IMR-90 (cell line): ENCODE results near the gene GFOD2.

Source experiments
- MXI1 ChIP-seq: IDR thresholded peaks from 2 replicates; pipeline ENCODE4 v1.6.1; 2012; ENCODE audit warnings: low read depth, mild to moderate bottlenecking, low read length, moderate library complexity, borderline replicate concordance
- NFE2L2 ChIP-seq: fragments of 150-350 bp; IDR thresholded peaks from 2 replicates; pipeline ENCODE4 v1.6.1; 2016; ENCODE audit warnings: low read depth, mild to moderate bottlenecking, low read length
- POLR2A ChIP-seq: IDR thresholded peaks from 2 replicates; pipeline ENCODE4 v1.6.1; 2012; ENCODE audit warnings: mild to moderate bottlenecking, low read depth, low read length
- RAD21 ChIP-seq: IDR thresholded peaks from 2 replicates; pipeline ENCODE4 v1.6.1; 2012; ENCODE audit warnings: low read length, improper control_type of control experiment
- RCOR1 ChIP-seq: IDR thresholded peaks from 2 replicates; pipeline ENCODE4 v1.6.1; 2012; ENCODE audit warnings: mild to moderate bottlenecking, low read length, improper control_type of control experiment; ENCODE audit not compliant: insufficient replicate concordance
- RFX5 ChIP-seq: IDR thresholded peaks from 2 replicates; pipeline ENCODE4 v1.8.0; 2012; ENCODE audit warnings: low read depth, mild to moderate bottlenecking, low read length, moderate library complexity
- SMC3 ChIP-seq: fragments of 150-350 bp; IDR thresholded peaks from 2 replicates; pipeline ENCODE4 v1.6.1; 2016; ENCODE audit warnings: low read depth, mild to moderate bottlenecking, antibody characterized with exemption, low read length, moderate library complexity
- TF ChIP-seq, protein P1 (sequence below): conservative IDR thresholded peaks from 2 replicates; pipeline ENCODE4 v1.5.1; 2012; ENCODE audit warnings: mild to moderate bottlenecking, low read depth, low read length, improper control_type of control experiment

- TF ChIP-seq, protein P1, sequence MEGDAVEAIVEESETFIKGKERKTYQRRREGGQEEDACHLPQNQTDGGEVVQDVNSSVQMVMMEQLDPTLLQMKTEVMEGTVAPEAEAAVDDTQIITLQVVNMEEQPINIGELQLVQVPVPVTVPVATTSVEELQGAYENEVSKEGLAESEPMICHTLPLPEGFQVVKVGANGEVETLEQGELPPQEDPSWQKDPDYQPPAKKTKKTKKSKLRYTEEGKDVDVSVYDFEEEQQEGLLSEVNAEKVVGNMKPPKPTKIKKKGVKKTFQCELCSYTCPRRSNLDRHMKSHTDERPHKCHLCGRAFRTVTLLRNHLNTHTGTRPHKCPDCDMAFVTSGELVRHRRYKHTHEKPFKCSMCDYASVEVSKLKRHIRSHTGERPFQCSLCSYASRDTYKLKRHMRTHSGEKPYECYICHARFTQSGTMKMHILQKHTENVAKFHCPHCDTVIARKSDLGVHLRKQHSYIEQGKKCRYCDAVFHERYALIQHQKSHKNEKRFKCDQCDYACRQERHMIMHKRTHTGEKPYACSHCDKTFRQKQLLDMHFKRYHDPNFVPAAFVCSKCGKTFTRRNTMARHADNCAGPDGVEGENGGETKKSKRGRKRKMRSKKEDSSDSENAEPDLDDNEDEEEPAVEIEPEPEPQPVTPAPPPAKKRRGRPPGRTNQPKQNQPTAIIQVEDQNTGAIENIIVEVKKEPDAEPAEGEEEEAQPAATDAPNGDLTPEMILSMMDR = no peak
- no peak for TF ChIP-seq POLR2A
- TF ChIP-seq RAD21 = no peak
- no peak for TF ChIP-seq MXI1
- no peak for TF ChIP-seq NFE2L2
- no peak for TF ChIP-seq RCOR1
- TF ChIP-seq RFX5 = no peak
- no peak for TF ChIP-seq SMC3
Observed at GRCh38 chr16:67726106-67727034, 7.3 kb upstream of the GFOD2 start.
